Heart left ventricle (tissue), 16 donors: Measurements from ENCODE around the gene LNX1. TPM values are rescaled to one million over a fixed set of nuclear protein-coding genes. Genes with fewer than 3 reads are reported as not detected.
A peak's percentile ranks its signal among the peaks of the same experiment; 100 is the strongest.

Experiments
- ATAC-seq, 4 donors: fragments of 200-7000 bp; cut with Tn5 transposase; one replicate each; pipeline ENCODE4 v1.9.1; 2020 to 2022; ENCODE audit warnings: moderate library complexity in 4 of 4, mild to moderate bottlenecking in 3 of 4, moderate number of reproducible peaks in 1 of 4
- DNase-seq, 5 donors: peaks; one replicate each; pipeline ENCODE4 v3.0.0-alpha.2; 2020
- H3K27ac ChIP-seq, 12 donors: fragments of 200-600 bp; sonication (generic) in 4 of 12; one replicate each; pipeline versions ENCODE4 v1.5.0 to v1.8.0; 2016 to 2022; ENCODE audit warnings: mild to moderate bottlenecking in 2 of 12
- H3K27me3 ChIP-seq, 9 donors: fragments of 200-600 bp; sonication (generic) in 2 of 9; one replicate each; pipeline versions ENCODE4 v1.5.1 to v1.8.0; 2016 to 2022; ENCODE audit warnings: mild to moderate bottlenecking in 3 of 9
- H3K36me3 ChIP-seq, 9 donors: fragments of 200-600 bp; sonication (generic) in 2 of 9; one replicate each; pipeline versions ENCODE4 v1.5.0 to v1.8.0; 2018 to 2022; ENCODE audit warnings: mild to moderate bottlenecking in 2 of 9
- H3K4me1 ChIP-seq, 12 donors: fragments of 200-600 bp; sonication (generic) in 4 of 12; one replicate each; pipeline versions ENCODE4 v1.5.0 to v1.8.0; 2016 to 2022; ENCODE audit warnings: mild to moderate bottlenecking in 3 of 12
- H3K4me3 ChIP-seq, 12 donors: fragments of 200-600 bp; sonication (generic) in 4 of 12; one replicate each; pipeline versions ENCODE4 v1.5.0 to v1.8.0; 2017 to 2022; ENCODE audit warnings: mild to moderate bottlenecking in 9 of 12, moderate library complexity in 4 of 12
- H3K9me3 ChIP-seq, 12 donors: fragments of 200-600 bp; sonication (generic) in 4 of 12; one replicate each; pipeline versions ENCODE4 v1.5.0 to v1.8.0; 2016 to 2022; ENCODE audit warnings: mild to moderate bottlenecking in 1 of 12
- CTCF ChIP-seq, 12 donors: fragments of 200-600 bp; sonication (generic) in 4 of 12; IDR thresholded peaks; one replicate each; pipeline versions ENCODE4 v1.5.0 to v1.8.0; 2018 to 2022; ENCODE audit warnings: antibody characterized with exemption in 12 of 12, mild to moderate bottlenecking in 5 of 12
- POLR2A ChIP-seq, 2 donors: fragments of 450-650 bp; IDR thresholded peaks; one replicate each; pipeline ENCODE4 v1.6.1; 2017; ENCODE audit warnings: antibody characterized with exemption in 2 of 2, mild to moderate bottlenecking in 2 of 2, moderate library complexity in 2 of 2
- WGBS, 4 donors: extraction: QIAGEN DNeasy Blood & Tissue Kit in 2 of 4; methylation state at CpG; one replicate each; pipeline versions ENCODE4 v1.1.5 to v1.1.7; 2013 to 2018; 5-methylcytosine and 5-hydroxymethylcytosine counted together
- intact Hi-C, 10 donors: fragments of 100-400 bp; cut with DNase I; formaldehyde crosslinking; loops; one replicate each; pipeline versions ENCODE4 v1.11.1 to v1.14.2; 2022
- polyA plus RNA-seq, 2 donors: library from polyadenylated mRNA; stranded (reverse); fragments of 200-250 nt; gene quantifications; one replicate each; pipeline ENCODE4 v1.2.3, GENCODE V29; 2013
- total RNA-seq, 9 donors: library from RNA; depleted of rRNA in 2 of 9; stranded (reverse); fragments of >200 nt in 2 of 9; fragmentation: NEBNext Ultra II Directional in 3 of 9; extraction: Animal tissue kit (Norgen Biotek cat#: 25700) in 3 of 9; gene quantifications; one replicate each; pipeline versions ENCODE4 v1.1.0 to v1.2.4, GENCODE V29; 2016 to 2023
- donor health status: ischemic (EF 13 %, LVEDD 7.1; RV severe dilation, severe dysfunction).
- donor health status: healthy with polysubstance abuse.
- donor health status: DM: no; HTN: yes; CAD: no.
- donor health status: DM: no; HTN: no; CAD: no.
- donor health status: ischemic (EF 25% LVEDD 6.9; RV normal size, moderate dysfunction).
- donor health status: ischemic (EF 25% LVEDD 5.7; RV mildly dilated, moderate dysfunction).
- donor health status: healthy.
- donor health status: DM: yes; HTN: yes; CAD: no.
- donor health status: ischemic (EF 35%, LVEDD 5.7; RV mildly dilated, moderate dysfunction).
- donor health status: nonischemic (EF 11% LVEDD 7.7; RV severe dilation, severe dysfunction).
- donor health status: DM: yes; HTN: yes; CAD: no.
- donor health status: PGD.
- donor health status: ischemic (EF 29% LVEDD 5.4; RV normal size, mild dysfunction).
- donor health status: nonischemic (EF 23%, LVEDD 6.1; RV moderate dilation, normal function).

The LNX1 gene
- total and polyA plus RNA-seq, 11 donors: 3.4 to 15.7 (median 6.7) TPM

GRCh38 chr4:53501561-53501960 lies 89.7 kb downstream of the LNX1 start:
- Histone ChIP-seq H3K27ac (no peak overlapping the region), H3K9me3 (no peaks in the 10 kb centered on the region), H3K36me3 (no peaks in the 10 kb centered on the region), H3K27me3 (no peaks in the 10 kb centered on the region), H3K4me1 (peaks cover 0 to 25% (median 0%) of the 10 kb centered on the region in 12 donors), H3K4me3 (no peak overlapping the region)
- DNase-seq: no peak
- TF ChIP-seq POLR2A (IDR thresholded peaks at IDR 0.05) (no peak), CTCF (IDR thresholded peaks at IDR 0.05) (no peak)
- no peak for ATAC-seq
- intact Hi-C loops: no loop called here
- 94 to 96% (median 95%) methylated on average over 4 of the region's 4 CpGs for WGBS, 4 donors

GRCh38 chr4:53500546-53500945 lies 90.7 kb downstream of the LNX1 start:
- 96 to 100% (median 97%) methylated on average over 2 of the region's 2 CpGs for WGBS, 4 donors
- Histone ChIP-seq H3K9me3 (no peaks in the 10 kb centered on the region), H3K27me3 (no peaks in the 10 kb centered on the region), H3K36me3 (no peaks in the 10 kb centered on the region), H3K4me1 (peaks cover 0 to 28% (median 0%) of the 10 kb centered on the region in 12 donors), H3K27ac (no peak overlapping the region), H3K4me3 (no peak overlapping the region)
- intact Hi-C loops: no loop called here
- ATAC-seq (no peak), DNase-seq (no peak)
- TF ChIP-seq CTCF (IDR thresholded peaks at IDR 0.05): no peak
- no peak for TF ChIP-seq POLR2A (IDR thresholded peaks at IDR 0.05)

- Histone ChIP-seq H3K4me1 (peaks cover 0 to 28% (median 0%) of the 10 kb centered on the region in 12 donors), H3K36me3 (peaks cover 0 to 5% (median 0%) of the 10 kb centered on the region in 9 donors), H3K9me3 (no peaks in the 10 kb centered on the region), H3K4me3 (no peak overlapping the region), H3K27ac (peak overlapping the region in 1 of 12 donors; percentile 59), H3K27me3 (no peaks in the 10 kb centered on the region)
- ATAC-seq (no peak), DNase-seq (no peak)
- intact Hi-C loops: loop anchor here in 7 of 10 donors (10.0 kb wide), 6 partner anchors 105 to 725 kb away; partner anchors contain the start of gene PDGFRA (in 3 of the 7)
- TF ChIP-seq CTCF (IDR thresholded peaks at IDR 0.05) (no peak), POLR2A (IDR thresholded peaks at IDR 0.05) (no peak)
- WGBS, 4 donors: 97 to 100% (median 99%) methylated on average over 1 of the region's 1 CpG
Observed at GRCh38 chr4:53499791-53500190, 91.5 kb downstream of the LNX1 start.

- H3K27ac ChIP-seq: peak overlapping the region in 8 of 12 donors; percentile 12 to 73 (median 48)
- no peak for TF ChIP-seq CTCF (IDR thresholded peaks at IDR 0.05)
- TF ChIP-seq POLR2A (IDR thresholded peaks at IDR 0.05): no peak
- WGBS, 4 donors: 89 to 95% (median 92%) methylated on average over 2 of the region's 2 CpGs
- DNase-seq: no peak
- H3K9me3 ChIP-seq: no peaks in the 10 kb centered on the region
- H3K27me3 ChIP-seq: no peaks in the 10 kb centered on the region
- peaks cover 0 to 28% (median 0%) of the 10 kb centered on the region in 12 donors for H3K4me1 ChIP-seq
- no peak overlapping the region for H3K4me3 ChIP-seq
- H3K36me3 ChIP-seq: peaks cover 0 to 5% (median 0%) of the 10 kb centered on the region in 9 donors
- ATAC-seq: peak in 1 of 4 donors; percentile 24
- intact Hi-C loops: loop anchor here in 7 of 10 donors (10.0 kb wide), 6 partner anchors 106 to 726 kb away; partner anchors contain the start of gene PDGFRA (in 3 of the 7)
Observed at GRCh38 chr4:53498706-53499105, 92.6 kb downstream of the LNX1 start.
